MM.1S (cell line): Measurements from ENCODE around the gene SEMA3D.

Experiments
- EZH2 ChIP-seq: fragments of 300-600 bp; sonication (generic); optimal IDR thresholded peaks from 2 replicates; pipeline ENCODE3; 2017; ENCODE audit warnings: low read depth, mild to moderate bottlenecking, antibody characterized with exemption, low read length, mixed read lengths
- EZH2phosphoT487 ChIP-seq: fragments of 300-600 bp; sonication (generic); IDR thresholded peaks from 2 replicates; pipeline ENCODE4 v1.6.1; 2018; ENCODE audit warnings: antibody characterized with exemption, low read length
- TF ChIP-seq, protein P1 (sequence below): fragments of 300-600 bp; sonication (generic); IDR thresholded peaks from 2 replicates; pipeline ENCODE4 v1.5.1; 2016; ENCODE audit warnings: antibody characterized with exemption, low read length, mixed read lengths

DNA sequence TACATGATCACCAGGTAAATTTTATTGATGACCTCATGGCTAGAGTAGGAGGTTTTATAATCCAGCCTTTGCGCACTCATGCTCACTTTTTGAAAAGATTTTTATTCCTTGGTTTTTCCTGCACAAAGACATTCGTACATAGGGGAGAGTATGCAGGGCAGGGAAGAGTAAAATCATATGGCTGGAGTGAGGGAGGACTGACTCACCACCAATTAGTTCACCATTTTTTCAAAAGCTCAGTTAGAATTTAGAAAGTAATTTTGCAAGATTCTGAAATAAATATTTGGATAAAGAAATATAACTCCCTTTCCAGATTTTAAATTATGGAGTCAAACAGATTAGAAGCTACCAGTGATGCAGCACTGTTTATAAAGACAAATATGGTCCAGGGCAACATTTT lies 111.9 kb downstream of the SEMA3D start:
- TF ChIP-seq, protein P1, sequence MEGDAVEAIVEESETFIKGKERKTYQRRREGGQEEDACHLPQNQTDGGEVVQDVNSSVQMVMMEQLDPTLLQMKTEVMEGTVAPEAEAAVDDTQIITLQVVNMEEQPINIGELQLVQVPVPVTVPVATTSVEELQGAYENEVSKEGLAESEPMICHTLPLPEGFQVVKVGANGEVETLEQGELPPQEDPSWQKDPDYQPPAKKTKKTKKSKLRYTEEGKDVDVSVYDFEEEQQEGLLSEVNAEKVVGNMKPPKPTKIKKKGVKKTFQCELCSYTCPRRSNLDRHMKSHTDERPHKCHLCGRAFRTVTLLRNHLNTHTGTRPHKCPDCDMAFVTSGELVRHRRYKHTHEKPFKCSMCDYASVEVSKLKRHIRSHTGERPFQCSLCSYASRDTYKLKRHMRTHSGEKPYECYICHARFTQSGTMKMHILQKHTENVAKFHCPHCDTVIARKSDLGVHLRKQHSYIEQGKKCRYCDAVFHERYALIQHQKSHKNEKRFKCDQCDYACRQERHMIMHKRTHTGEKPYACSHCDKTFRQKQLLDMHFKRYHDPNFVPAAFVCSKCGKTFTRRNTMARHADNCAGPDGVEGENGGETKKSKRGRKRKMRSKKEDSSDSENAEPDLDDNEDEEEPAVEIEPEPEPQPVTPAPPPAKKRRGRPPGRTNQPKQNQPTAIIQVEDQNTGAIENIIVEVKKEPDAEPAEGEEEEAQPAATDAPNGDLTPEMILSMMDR = no peak
- TF ChIP-seq EZH2 (no peak), EZH2phosphoT487 (no peak)
